ENCODE measurements around the gene CIDEA. TPM values are rescaled to one million over a fixed set of nuclear protein-coding genes. Genes with fewer than 3 reads are reported as not detected.

CIDEA gene
- total RNA-seq, 1 experiment from 2014 or later, result not detected

DNA sequence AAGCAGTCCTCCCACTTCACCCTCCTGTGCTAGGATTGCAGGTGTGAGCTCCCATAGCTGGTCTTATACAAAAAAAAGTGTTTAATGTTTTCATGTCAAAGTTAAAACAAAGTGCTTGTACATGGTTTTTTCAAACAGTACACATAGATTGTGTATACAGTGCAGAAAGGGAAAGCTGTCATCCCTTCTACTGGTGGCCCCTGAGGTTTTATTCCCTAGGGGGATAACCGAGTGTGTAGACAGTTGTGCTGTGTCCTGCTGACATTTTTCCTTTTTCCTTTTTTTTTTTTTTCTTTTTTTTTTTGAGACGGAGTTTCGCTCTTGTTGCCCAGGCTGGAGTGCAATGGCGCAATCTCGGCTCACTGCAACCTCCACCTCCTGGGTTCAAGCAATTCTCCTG lies 64.7 kb downstream of the CIDEA start:
- DNase-seq (ENCODE audit: low read depth), result no peak

DNA sequence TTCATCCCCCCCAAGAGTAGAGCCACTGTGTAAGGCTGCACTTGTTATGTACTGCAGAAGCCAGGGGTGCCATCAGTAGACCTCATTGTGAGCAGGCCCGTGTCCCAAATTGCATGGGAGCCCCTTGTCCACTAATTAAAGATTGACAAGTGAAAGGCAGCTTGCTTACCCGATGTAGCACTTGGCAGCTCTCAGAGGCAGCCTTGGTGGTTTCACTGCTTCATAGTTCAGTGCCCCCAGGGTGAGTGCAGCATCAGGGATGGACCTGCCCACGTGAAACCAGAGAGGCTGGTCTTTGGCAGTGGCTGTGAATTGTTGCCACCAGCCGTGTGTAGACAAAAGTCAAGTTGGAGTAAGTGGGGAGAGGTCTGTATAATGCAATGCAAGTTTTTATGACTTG lies 67.2 kb downstream of the CIDEA start:
- peak; percentile 46 for DNase-seq (ENCODE audit: low read depth)

DNA sequence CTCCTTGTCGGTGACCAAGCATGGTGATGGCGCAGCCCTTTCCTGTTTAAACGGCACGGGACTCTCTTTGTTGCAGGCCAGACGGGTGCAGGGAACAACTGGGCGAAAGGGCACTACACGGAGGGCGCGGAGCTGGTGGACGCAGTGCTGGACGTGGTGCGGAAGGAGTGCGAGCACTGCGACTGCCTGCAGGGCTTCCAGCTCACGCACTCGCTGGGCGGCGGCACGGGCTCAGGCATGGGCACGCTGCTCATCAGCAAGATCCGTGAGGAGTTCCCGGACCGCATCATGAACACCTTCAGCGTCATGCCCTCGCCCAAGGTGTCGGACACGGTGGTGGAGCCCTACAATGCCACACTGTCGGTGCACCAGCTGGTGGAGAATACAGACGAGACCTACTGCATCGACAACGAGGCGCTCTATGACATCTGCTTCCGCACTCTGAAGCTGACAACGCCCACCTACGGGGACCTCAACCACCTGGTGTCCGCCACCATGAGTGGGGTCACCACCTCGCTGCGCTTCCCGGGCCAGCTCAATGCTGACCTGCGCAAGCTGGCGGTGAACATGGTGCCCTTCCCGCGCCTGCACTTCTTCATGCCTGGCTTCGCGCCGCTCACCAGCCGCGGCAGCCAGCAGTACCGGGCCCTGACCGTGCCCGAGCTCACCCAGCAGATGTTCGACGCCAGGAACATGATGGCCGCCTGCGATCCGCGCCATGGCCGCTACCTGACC lies 71.0 kb downstream of the CIDEA start:
- DNase-seq (ENCODE audit: low read depth), result no peak

DNA sequence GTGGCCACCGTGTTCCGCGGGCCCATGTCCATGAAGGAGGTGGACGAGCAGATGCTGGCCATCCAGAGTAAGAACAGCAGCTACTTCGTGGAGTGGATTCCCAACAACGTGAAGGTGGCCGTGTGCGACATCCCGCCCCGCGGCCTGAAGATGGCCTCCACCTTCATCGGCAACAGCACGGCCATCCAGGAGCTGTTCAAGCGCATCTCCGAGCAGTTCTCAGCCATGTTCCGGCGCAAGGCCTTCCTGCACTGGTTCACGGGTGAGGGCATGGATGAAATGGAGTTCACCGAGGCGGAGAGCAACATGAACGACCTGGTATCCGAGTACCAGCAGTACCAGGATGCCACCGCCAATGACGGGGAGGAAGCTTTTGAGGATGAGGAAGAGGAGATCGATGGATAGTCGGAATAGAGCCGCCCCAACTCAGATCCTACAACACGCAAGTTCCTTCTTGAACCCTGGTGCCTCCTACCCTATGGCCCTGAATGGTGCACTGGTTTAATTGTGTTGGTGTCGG lies 71.6 kb downstream of the CIDEA start:
- no peak for DNase-seq (ENCODE audit: low read depth)

DNA sequence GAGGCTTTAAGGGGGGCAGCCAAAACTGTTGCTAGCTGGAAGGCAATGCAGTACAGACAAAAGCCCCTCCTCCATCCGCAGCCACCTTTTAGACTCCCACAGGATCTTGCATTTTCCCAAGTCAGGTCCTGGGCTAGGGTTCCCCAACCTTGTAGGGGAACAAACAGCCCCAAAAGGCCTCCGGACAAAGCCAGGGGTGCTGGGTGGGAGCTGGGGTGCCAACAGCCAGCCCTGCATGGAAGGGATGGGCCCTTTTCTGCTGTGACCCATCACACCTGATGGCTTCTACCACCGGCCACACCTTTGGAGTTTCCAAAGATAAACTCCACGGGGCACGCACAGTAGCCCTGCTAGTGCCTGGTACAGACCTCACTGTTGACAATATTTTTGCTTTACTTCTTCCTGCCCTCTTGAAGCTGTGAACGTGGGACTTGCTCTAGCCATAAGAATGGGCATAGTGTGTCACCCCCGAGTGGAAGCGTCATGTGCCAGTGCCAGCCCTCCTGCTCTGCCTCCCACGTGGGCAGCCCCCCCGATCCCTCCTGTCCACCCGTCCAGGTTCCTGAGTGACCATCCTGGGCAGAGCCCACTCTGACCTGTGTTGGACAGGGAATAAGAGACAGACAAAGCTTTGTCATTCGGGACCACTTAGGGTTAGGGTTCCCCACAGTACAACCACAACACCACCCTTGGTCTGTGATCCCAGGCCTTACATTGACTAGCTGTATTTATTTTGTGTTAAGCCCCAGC lies 72.7 kb downstream of the CIDEA start:
- no peak for DNase-seq (ENCODE audit: low read depth)

Other genes starting within 250 kb of the CIDEA start
- gene ANKRD62, start 160.5 kb upstream of the CIDEA start, total RNA-seq (2014; rRNA removed; shearing (Covaris generic)), result not detected in 2 replicates
- 207 and 350 TPM in 2 replicates for gene TUBB6, start 53.9 kb downstream of the CIDEA start, total RNA-seq (2014; rRNA removed; shearing (Covaris generic))
- gene AFG3L2, start 122.9 kb downstream of the CIDEA start, total RNA-seq (2014; rRNA removed; shearing (Covaris generic)), result 32.9 and 48.9 TPM in 2 replicates
- 0.91 and 3.1 TPM in 2 replicates for gene PRELID3A, start 153.6 kb downstream of the CIDEA start, total RNA-seq (2014; rRNA removed; shearing (Covaris generic))